ENCODE measurements around the gene DTD1. TPM values are rescaled to one million over a fixed set of nuclear protein-coding genes. Genes with fewer than 3 reads are reported as not detected.
A peak's percentile ranks its signal among the peaks of the same experiment; 100 is the strongest.

Gene DTD1
- total and polyA plus RNA-seq, 3 donors from 2014 or later: 34.6 to 41.6 (median 39.9) TPM

- Histone ChIP-seq H3K27me3 (no peaks in the 10 kb centered on the region), H3K4me3 (no peak overlapping the region), H3K27ac (peak overlapping the region in 1 of 2 donors; percentile 42), H3K36me3 (ENCODE audit: low read depth, missing control alignments) (no peaks in the 10 kb centered on the region), H3K9me3 (no peaks in the 10 kb centered on the region), H3K4me1 (peaks cover 6% of the 10 kb centered on the region)
- WGBS, 2 donors: 83 to 86% methylated on average over 3 of the region's 3 CpGs
- TF ChIP-seq POLR2A (IDR thresholded peaks at IDR 0.05) (no peak), CTCF (IDR thresholded peaks at IDR 0.05) (no peak)
- intact Hi-C loops (cut with DNase I; ENCODE audit: low total_unique reads): no loop called here
- no peak for DNase-seq
These were observed 152.9 kb downstream of the DTD1 start for GRCh38 chr20:18740726-18741125.

GRCh38 chr20:18742841-18743240, 155.0 kb downstream of the DTD1 start:
- peaks cover 6% of the 10 kb centered on the region for H3K4me1 ChIP-seq
- H3K27me3 ChIP-seq: no peaks in the 10 kb centered on the region
- no peak for DNase-seq
- H3K27ac ChIP-seq: no peak overlapping the region
- no peaks in the 10 kb centered on the region for H3K36me3 ChIP-seq (ENCODE audit: low read depth, missing control alignments)
- TF ChIP-seq CTCF (IDR thresholded peaks at IDR 0.05) (no peak), POLR2A (IDR thresholded peaks at IDR 0.05) (no peak)
- intact Hi-C loops (cut with DNase I; ENCODE audit: low total_unique reads): no loop called here
- no peaks in the 10 kb centered on the region for H3K9me3 ChIP-seq
- H3K4me3 ChIP-seq: no peak overlapping the region
- 87 to 88% methylated on average over 3 of the region's 3 CpGs for WGBS, 2 donors

- 88 to 90% methylated on average over 11 of the region's 11 CpGs for WGBS, 2 donors
- Histone ChIP-seq H3K4me1 (peaks cover 6% of the 10 kb centered on the region), H3K27ac (no peak overlapping the region), H3K4me3 (no peak overlapping the region), H3K27me3 (no peaks in the 10 kb centered on the region), H3K9me3 (no peaks in the 10 kb centered on the region), H3K36me3 (ENCODE audit: low read depth, missing control alignments) (no peaks in the 10 kb centered on the region)
- TF ChIP-seq POLR2A (IDR thresholded peaks at IDR 0.05) (no peak), CTCF (IDR thresholded peaks at IDR 0.05) (no peak)
- intact Hi-C loops (cut with DNase I; ENCODE audit: low total_unique reads): no loop called here
- DNase-seq: no peak
These were observed 156.0 kb downstream of the DTD1 start for GRCh38 chr20:18743665-18744440.

GRCh38 chr20:18747090-18747489, 159.2 kb downstream of the DTD1 start:
- H3K27ac ChIP-seq: no peak overlapping the region
- H3K4me1 ChIP-seq: no peaks in the 10 kb centered on the region
- TF ChIP-seq POLR2A (IDR thresholded peaks at IDR 0.05) (no peak), CTCF (IDR thresholded peaks at IDR 0.05) (no peak)
- no peaks in the 10 kb centered on the region for H3K36me3 ChIP-seq (ENCODE audit: low read depth, missing control alignments)
- H3K27me3 ChIP-seq: no peaks in the 10 kb centered on the region
- H3K9me3 ChIP-seq: no peaks in the 10 kb centered on the region
- 82 to 86% methylated on average over 5 of the region's 5 CpGs for WGBS, 2 donors
- H3K4me3 ChIP-seq: no peak overlapping the region
- no peak for DNase-seq
- intact Hi-C loops (cut with DNase I; ENCODE audit: low total_unique reads): no loop called here

- intact Hi-C loops (cut with DNase I; ENCODE audit: low total_unique reads): no loop called here
- no peak for TF ChIP-seq POLR2A (IDR thresholded peaks at IDR 0.05)
- TF ChIP-seq CTCF (IDR thresholded peaks at IDR 0.05): no peak
- Histone ChIP-seq H3K36me3 (ENCODE audit: low read depth, missing control alignments) (no peaks in the 10 kb centered on the region), H3K27me3 (no peaks in the 10 kb centered on the region), H3K9me3 (no peaks in the 10 kb centered on the region), H3K4me3 (no peak overlapping the region), H3K27ac (no peak overlapping the region), H3K4me1 (no peaks in the 10 kb centered on the region)
- DNase-seq: no peak
- 82 to 84% methylated on average over 5 of the region's 5 CpGs for WGBS, 2 donors
These were observed 161.1 kb downstream of the DTD1 start for GRCh38 chr20:18748987-18749386.

Measured in testis (tissue), 3 donors.